ENCODE data around the gene HYCC1.
"Not testable (repeated sequence)": the region's sequence is repeated elsewhere in the genome, so short reads cannot be mapped to it uniquely, and the experiment has no call there.

Gene HYCC1

DNA sequence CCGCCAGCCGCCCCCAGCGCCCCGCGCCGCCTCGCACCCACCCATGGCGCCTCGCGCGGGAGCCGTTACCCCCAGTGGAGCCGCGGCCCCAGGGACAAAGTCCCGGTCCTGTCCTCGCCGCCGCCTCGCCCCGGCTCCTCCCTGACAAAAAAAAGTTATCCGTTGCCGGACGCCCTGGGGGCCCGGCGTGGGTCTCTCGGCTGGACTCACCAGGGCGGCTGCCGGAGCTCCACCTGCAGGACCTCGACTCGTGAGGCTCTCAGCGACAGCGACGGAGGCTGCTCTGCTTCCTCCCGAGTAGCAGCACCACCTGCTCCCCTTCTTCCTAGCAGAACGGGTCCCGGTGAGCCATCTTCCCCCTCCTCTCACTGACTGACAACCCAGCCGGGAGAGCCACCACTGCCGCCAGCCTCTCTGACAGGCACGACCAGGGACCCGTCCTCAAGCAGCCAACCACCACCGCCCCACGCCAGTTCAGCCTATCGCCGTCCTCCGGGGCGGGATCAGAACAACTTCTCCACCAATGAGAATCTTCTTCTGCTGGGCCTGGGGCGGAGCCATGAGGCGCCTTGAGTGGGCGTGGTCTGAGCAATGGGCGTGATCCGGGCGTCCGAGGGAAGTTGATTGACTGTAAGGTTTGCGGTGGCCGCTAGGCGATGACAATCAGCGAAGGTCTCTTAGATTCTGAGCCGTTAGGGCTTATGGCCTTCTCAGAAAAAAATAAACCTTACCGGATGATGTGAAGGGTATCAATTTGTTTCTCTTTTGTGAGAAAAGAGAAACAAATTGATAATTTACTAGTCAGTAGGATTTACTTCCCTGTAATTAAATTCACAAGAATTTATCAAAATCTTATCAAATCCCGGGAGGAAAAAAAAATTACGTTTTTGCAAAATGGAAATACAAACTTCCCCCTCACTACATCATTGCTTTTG is at the start of gene HYCC1:
TSS of gene HYCC1 (minus strand) at position 416 of the 935 bp plus-strand sequence. CDS start 23,019 bp downstream, outside the sequence.
- peak; percentile 100 for DNase-seq (ENCODE audit: low read depth, low spot score)

DNA sequence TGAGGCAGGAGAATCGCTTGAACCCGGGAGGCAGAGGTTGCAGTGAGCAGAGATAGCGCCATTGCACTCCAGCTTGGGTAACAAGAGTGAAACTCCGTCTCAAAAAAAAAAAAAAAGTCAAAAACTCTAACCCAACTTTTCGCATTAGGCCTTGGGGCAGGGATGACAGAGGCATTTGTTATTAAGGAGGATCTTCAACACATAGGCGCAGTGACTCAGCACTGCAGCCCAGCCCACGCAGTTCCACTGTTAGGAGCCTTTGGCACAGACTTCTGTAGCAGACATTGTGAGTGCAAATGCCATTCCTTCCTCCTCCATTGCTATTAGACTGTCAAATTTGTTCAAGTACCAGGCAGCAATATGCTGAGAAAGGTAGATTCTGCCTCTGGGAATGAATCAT is 48.5 kb upstream of the HYCC1 start:
- DNase-seq (ENCODE audit: low read depth, low spot score): peak; percentile 18

DNA sequence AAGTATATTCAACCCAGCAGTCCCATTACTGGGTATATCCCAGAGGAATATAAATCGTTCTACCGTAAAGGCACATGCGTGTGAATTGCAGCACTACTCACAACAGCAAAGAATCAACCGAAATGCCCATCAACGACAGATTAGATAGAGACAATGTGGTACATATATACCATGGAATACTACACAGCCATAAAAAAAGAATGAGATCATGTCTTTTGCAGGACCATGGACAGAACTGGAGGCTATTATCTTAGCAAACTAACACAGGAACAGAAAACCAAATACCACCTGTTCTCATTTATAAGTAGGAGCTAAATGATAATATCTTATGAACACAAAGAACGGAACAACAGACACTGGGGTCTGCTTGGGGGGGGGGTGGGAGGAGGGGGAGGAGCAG is 47.4 kb upstream of the HYCC1 start:
- DNase-seq (ENCODE audit: low read depth, low spot score): no peak

DNA sequence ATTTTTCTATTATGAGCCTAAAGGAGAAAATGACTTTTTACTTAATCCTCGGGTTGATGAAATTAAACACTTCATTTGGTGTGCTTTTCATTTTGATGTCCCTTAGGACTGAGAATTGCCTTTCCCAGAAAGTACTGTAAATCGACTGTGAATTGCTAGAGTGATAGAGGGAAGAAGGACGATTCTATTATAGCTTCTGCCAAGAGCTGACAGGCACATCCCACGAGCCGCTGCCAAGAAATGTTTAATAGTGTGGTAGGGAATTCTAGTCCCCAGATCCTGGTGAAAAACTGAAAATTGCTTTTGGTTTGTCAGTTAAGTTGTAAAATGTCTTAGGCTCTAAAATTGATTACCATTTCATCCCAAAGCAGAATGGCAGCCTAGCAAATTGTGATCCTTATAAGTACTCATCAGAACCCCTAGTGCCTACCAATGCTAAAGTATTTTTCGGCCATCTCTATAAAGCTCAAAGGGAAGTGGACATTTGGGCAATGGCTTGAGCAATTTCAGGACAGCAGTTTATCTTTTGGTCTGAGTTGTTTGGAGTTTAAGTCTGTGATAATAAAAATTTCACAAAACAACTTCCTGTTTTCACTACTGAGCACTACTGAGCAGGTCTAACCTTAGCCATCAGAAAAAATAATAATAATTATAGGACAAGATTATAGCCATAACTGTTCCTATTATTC is 44.6 kb upstream of the HYCC1 start:
- DNase-seq (ENCODE audit: low read depth, low spot score): no peak

DNA sequence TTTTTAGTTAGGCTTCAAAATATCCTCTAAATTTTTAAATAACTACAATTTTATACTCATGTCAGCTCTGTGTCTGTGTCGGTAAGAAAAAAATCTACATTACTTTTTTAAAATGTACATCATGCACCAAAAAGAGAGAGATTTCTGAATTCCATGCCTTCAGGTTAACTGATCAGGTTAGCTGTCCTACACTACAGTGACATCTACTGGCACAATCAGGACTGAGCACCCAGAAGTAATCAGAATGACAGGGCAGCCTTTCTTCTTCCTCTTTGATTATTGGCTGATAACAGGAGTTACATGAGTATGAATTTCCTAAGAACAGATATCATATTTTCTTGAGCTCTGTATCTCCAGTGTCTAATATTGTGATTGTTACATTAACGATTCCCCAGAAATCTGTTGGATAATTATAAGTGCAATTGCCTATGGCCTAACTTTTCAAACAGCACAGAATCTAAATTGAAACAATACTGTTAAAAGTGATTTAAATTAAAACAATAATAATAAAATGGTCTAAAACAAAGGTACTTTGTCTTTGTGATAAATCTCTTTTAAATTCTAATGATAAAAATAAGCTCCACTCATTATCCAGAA is 41.8 kb upstream of the HYCC1 start:
- DNase-seq (ENCODE audit: low read depth, low spot score): peak; percentile 9

DNA sequence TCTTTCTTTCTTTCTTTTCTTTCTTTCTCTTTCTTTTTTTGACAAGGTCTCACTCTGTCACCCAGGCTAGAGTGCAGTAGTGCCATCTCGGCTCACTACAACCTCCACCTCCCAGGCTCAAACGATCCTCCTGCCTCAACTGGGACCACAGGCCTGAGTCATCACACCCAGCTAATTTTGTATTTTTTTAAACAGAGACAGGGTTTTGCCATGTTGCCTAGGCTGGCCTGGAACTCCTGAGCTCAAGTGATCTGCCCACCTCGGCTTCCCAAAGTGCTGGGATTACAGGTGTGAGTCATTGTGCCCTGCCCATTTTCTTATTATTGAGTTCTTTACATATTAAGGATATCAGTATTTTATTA is 37.2 kb upstream of the HYCC1 start:
- not testable (repeated sequence) for DNase-seq (ENCODE audit: low read depth, low spot score)

DNA sequence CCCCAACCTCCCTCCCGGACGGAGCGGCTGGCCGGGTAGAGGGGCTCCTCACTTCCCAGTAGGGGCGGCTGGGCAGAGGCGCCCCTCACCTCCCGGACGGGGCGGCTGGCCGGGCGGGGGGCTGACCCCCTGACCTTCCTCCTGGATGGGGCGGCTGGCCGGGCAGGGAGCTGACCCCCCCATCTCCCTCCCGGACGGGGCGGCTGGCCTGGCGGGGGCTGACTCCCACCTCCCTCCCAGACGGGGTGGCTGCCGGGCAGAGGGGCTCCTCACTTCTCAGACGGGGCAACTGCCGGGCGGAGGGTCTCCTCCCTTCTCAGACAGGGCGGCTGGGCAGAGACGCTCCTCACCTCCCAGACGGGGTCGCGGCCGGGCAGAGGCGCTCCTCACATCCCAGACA is 32.4 kb upstream of the HYCC1 start:
- not testable (repeated sequence) for DNase-seq (ENCODE audit: low read depth, low spot score)

DNA sequence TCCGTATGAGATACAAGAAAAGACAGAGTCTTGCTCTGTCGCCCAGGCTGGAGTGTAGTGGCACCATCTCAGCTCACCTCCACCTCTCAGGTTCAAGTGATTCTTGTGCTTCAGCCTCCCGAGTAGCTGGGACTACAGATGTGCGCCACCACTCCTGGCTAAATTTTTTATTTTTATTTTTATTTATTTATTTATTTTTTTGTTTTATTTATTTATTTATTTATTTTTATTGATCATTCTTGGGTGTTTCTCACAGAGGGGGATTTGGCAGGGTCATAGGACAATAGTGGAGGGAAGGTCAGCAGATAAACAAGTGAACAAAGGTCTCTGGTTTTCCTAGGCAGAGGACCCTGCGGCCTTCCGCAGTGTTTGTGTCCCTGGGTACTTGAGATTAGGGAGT is 31.2 kb upstream of the HYCC1 start:
- not testable (repeated sequence) for DNase-seq (ENCODE audit: low read depth, low spot score)

DNA sequence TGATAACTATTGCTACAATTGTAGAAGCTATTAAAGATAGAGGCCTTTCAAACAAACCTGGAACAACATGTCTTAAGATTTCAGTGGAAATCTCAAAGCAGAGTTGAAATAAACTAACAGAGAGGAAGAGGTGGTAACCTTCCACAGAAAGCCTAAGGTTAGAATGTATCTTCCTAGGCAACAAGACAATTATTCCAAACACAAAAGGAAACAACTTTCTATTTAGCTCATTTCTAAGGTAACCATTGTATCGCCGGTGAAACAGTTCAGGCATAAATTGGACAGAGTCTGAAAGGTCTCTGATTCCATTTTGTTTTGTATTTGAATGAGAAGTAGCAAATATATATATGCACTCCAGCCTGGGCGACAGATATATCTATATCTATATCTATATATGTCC is 30.7 kb upstream of the HYCC1 start:
- no peak for DNase-seq (ENCODE audit: low read depth, low spot score)

DNA sequence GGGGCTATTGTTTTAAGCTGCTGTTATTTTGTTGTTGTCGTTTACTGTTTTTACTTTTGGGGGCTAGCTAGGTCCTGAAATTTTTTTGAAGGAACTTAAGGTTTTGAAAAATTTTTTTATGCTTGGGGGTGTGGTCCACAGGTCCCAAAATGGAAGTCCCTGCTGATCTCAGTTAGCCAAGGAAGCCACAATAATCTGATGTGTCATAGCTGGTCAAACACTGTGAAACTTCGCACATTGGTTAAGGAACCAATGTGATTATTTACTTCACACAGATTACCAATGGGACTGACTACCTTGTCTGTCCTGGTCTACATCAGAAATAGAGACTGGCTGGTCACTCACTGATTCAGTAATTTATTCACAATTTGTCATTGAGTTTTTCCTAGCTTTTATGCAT is 29.5 kb upstream of the HYCC1 start:
- DNase-seq (ENCODE audit: low read depth, low spot score): no peak

DNA sequence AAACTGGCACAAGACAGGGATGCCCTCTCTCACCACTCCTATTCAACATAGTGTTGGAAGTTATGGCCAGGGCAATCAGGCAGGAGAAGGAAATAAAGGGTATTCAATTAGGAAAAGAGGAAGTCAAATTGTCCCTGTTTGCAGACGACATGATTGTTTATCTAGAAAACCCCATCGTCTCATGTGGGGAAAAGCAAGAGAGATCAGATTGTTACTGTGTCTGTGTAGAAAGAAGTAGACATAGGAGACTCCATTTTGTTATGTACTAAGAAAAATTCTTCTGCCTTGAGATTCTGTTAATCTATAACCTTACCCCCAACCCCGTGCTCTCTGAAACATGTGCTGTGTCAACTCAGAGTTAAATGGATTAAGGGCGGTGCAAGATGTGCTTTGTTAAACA is 25.7 kb upstream of the HYCC1 start:
- not testable (repeated sequence) for DNase-seq (ENCODE audit: low read depth, low spot score)

DNA sequence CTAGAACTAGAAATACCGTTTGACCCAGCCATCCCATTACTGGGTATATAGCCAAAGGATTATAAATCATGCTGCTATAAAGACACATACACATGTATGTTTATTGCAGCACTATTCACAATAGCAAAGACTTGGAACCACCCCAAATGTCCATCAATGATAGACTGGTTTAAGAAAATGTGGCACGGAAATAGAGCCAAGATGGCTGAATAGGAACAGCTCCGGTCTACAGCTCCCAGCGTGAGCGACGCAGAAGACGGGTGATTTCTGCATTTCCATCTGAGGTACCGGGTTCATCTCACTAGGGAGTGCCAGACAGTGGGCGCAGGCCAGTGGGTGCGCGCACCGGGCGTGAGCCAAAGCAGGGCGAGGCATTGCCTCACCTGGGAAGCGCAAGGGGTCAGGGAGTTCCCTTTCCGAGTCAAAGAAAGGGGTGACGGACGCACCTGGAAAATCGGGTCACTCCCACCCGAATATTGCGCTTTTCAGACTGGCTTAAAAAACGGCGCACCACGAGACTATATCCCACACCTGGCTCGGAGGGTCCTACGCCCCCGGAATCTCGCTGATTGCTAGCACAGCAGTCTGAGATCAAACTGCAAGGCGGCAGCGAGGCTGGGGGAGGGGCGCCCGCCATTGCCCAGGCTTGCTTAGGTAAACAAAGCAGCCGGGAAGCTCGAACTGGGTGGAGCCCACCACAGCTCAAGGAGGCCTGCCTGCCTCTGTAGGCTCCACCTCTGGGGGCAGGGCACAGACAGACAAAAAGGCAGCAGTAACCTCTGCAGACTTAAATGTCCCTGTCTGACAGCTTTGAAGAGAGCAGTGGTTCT is 21.8 kb upstream of the HYCC1 start:
- DNase-seq (ENCODE audit: low read depth, low spot score): not testable (repeated sequence)

DNA sequence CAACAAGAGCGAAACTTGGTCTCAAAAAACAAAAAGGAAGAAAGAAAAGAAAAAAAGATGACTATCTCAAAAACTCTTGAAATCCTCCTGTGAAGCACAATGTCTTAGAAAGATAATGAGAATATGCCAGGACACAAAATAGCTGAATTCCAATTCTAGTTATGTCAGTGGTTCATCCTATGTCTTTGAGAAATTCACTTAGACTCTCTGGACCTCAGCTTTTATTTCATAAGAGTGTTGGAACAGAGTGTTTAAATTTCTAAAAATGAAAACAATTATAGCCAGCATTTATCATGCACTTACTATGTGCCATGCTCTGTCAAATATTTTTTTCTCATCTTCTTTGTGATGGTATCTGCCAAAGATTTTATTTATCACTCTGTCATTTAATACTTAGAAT is 13.3 kb upstream of the HYCC1 start:
- DNase-seq (ENCODE audit: low read depth, low spot score): no peak

DNA sequence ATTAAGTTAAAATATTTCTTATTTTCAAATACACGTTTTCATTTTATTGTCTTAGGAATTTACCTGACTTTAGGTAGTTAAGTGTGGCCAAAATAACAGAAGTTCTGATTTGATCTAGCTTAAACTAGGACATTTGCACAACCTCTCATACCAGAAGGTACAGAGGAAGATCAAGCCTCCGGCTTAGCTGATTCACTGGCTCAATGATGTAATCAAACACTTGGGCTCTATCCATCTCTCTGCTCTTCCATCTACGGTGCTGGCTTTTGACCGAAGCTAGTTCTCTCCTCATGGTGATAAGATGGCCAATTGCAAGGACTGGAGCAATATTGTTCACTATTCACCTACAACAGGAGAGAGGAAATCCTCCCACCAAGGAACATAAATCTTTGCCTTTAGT is 12.2 kb upstream of the HYCC1 start:
- DNase-seq (ENCODE audit: low read depth, low spot score): no peak

DNA sequence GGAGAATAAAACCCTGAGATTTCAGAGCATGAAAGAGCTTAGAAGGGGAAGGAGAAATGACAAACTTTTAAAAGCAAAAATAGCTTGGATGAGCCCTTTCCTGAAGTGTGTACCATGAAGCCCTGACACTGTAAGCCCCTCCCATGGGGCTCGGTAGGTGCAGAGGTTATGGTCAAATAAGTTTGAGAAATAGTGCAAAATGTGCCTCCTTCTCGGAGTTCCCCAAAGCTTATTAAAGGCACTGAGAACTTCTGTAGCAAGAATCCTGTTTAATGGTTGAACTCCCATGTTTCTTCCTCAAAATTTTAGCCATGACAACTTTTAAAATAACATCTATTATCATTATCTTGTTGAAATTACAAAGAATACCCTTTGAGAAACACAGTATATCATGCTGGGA is 10.5 kb upstream of the HYCC1 start:
- no peak for DNase-seq (ENCODE audit: low read depth, low spot score)

DNA sequence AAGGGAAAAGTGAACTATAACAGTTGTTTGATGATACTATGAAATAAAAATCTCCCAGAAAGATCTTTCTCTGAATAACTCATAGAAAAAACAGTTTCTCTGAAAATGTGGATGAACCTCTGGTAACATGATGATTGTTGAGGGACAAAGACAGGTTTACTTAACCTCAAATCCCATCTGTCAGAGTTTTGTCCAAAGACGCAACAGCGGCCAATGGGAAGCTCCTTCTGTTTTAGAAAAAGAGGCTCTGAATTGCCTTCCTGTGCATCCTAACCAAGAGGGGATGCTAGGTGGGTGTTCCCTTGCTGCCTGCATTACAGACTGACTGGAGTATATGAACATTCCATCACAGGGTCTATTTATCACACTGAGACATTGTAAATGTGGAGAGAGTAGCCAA is 8.9 kb upstream of the HYCC1 start:
- DNase-seq (ENCODE audit: low read depth, low spot score): no peak

DNA sequence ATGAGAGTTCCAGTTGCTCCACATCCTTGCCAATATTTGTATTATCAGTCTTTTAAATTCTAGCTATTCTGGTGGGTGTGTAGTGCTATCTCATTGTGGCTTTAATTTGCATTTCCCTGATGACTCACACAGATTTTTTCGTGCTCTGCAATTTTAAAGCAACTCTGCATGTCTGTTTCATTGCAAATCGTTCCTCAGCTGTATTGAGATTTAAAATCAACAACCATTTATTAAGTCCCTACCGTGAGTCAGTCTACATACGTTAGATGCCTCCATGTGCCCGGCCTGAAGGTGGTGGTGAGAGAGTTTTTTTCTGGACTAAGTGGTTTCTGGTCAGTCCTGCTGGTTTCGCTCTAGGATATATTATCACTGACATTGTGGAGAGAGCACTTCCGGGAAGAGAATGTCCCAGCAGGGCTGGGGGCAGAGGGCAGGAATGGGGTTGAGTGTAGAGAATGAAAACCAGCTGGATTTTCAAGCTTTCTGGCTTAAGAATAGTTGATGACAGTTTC is 8.4 kb upstream of the HYCC1 start:
- no peak for DNase-seq (ENCODE audit: low read depth, low spot score)

DNA sequence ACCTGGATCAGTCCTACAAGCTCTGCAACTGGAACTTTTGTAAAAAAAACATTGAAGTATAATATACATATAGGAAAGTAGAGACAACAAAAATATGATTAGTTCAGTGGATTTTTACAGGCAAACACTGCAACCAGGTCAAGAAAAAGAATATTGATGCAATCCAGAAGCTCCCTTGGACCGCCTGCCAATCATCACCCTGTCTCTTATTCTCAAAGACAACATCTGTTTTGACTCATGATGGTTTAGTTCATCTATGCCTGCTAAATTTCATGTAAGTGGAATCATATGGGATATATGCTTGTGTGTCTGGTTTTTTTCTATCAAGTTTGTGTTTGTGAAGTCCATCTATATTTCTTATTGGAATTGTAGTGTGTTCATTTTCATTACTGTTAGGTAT is 7.7 kb upstream of the HYCC1 start:
- DNase-seq (ENCODE audit: low read depth, low spot score): no peak

DNA sequence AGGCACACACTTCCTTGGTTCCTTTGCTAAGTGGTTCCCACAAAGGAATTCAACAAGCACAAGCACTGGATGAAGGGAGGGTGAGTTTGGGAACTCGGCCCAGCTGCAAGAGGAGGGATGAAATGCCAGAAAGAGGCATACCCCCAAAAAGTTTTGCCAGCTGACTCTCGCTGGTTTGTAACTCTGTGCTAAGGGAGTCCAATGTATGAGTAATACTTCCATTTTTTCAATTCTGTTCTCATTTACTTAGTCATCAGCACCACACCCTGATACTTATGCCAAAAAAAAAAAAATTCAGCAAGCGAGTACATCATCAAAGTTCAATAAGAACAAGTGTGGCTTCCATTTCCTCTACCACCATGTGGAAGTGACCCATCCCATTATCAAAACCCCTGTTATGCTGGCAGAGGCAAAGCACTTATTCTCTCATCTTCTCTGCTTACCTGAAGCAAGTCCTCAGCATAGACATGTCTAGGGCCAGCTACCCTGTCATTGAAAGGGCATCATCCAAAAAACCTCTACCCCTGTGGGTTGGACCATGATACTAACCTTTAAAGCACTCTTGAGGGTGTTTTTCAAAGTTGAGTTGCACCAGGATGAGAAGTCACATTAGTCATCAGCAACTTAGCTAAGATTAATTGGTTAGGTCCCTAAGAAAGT is 6.9 kb upstream of the HYCC1 start:
- no peak for DNase-seq (ENCODE audit: low read depth, low spot score)

DNA sequence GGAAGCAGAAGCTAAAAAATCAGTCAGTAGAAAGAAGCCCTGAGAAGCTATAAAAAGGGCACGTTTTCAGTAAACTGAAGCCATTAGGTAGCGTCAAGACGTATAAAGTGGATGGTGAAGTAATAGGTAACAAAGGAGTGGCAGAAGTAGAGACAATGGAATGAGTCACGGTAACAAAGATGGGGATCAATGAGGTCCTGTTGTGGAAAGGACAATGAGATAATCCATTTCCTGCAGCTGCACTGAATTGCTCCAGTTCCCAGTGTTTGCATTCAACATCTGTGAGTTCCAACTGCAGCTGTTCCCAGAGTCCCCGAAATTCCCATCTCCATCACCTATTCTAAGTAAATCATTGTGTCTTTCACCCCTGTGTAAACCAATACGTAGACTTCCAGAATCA is 4.8 kb upstream of the HYCC1 start:
- DNase-seq (ENCODE audit: low read depth, low spot score): no peak

DNA sequence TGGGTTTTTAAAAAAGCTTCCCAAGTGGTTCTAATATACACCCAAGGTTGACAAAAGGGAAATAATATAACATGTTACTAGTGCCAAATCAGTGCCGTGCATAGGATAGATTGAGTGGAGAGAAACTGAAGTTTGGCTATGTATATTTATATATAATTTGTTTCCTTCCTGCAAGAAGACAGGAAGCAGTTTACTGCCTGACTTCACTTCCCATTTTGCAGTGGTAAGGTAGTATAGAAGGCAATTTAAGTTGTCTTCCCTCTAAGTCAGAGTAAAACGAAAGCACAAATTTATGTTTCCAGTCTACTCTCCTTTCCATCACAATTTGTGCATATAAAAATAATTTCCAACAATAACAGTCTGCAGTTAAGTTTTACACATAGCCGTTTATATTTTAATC is 3.4 kb upstream of the HYCC1 start:
- DNase-seq (ENCODE audit: low read depth, low spot score): no peak
